ENCODE measurements around the gene CMTR2. TPM values are rescaled to one million over a fixed set of nuclear protein-coding genes. Genes with fewer than 3 reads are reported as not detected.

CMTR2 gene
- total and polyA plus RNA-seq, 2 of the 4 experiments (the other 2 are of a cell fraction) = 10.6 to 21.9 TPM

DNA sequence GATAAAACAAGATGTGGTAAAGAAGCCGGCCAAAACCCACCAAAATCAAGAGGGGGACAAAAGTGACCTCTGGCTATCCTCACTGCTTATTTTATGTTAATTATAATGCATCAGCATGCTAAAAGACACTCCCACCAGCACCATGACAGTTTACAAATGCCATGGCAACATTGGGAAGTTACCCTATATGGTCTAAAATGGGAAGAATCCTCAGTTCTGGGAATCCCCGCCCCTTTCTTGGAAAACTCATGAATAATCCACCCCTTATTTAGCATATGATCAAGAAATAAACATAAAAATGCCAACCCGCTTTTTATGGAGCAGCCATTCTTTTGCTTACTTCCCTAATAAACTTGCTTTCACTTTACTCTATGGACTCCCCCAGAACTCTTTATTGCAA, 25.6 kb downstream of the CMTR2 start:
- H2AFZ ChIP-seq (replicated peaks; ENCODE audit: low read length, poor library complexity) = no peak overlapping the region
- no peaks in the 10 kb centered on the region for H3K9me3 ChIP-seq (ENCODE audit: control insufficient read depth, insufficient read depth, low read length)
- H4K20me1 ChIP-seq (ENCODE audit: insufficient read depth, low read length) = no peaks in the 10 kb centered on the region
- no peak overlapping the region for H3K18ac ChIP-seq (ENCODE audit: low read depth, low read length)
- H3K27ac ChIP-seq (ENCODE audit: insufficient read depth, low read length) = no peak overlapping the region
- no peaks in the 10 kb centered on the region for H3K36me3 ChIP-seq (ENCODE audit: control insufficient read depth, insufficient read depth, low read length)
- no peak overlapping the region for H3K14ac ChIP-seq (replicated peaks; ENCODE audit: low read depth, low read length)
- H2BK120ac ChIP-seq (ENCODE audit: low read depth, low read length) = no peak overlapping the region
- H3K4ac ChIP-seq (ENCODE audit: low read depth, low read length) = no peak overlapping the region
- H3K23ac ChIP-seq (ENCODE audit: low read depth, low read length) = no peak overlapping the region
- H3K9ac ChIP-seq (ENCODE audit: low read depth, low read length) = no peak overlapping the region
- no peak overlapping the region for H3K56ac ChIP-seq (ENCODE audit: extremely low read depth, insufficient read depth, low read length)
- DNase-seq = no peak
- no CpG with 5 or more reads among the region's 3 CpGs for WGBS, 2 experiments (ENCODE audit: extremely low coverage in 2 of 2, insufficient read length in 1 of 2)
- ATAC-seq (ENCODE audit: low read depth) = no peak
- dilution Hi-C loops (cut with HindIII; ENCODE audit: low sequenced_read_pairs, unreplicated experiment) = no loop called here
- intact Hi-C loops (cut with micrococcal nuclease) = no loop called here
- H3K27me3 ChIP-seq (ENCODE audit: control insufficient read depth, insufficient read depth, low read length) = no peaks in the 10 kb centered on the region
- in situ Hi-C loops (cut with MboI; ENCODE audit: low sequenced_read_pairs) = no loop called here
- no peak overlapping the region for H2BK5ac ChIP-seq (ENCODE audit: low read depth, low read length, poor library complexity, severe bottlenecking)
- no peak overlapping the region for H3K4me3 ChIP-seq (ENCODE audit: insufficient read depth, low read depth, low read length)
- no peak overlapping the region for H4K5ac ChIP-seq (ENCODE audit: low read depth, low read length)
- TF ChIP-seq RCOR1 (IDR thresholded peaks at IDR 0.05; ENCODE audit: insufficient replicate concordance, low read length) (no peak), BHLHE40 (IDR thresholded peaks at IDR 0.05; ENCODE audit: low read depth, low read length) (no peak), NFE2L2 (IDR thresholded peaks at IDR 0.05; ENCODE audit: low read depth, low read length) (no peak), MAFK (IDR thresholded peaks at IDR 0.05; ENCODE audit: low read depth, low read length) (no peak), MAZ (IDR thresholded peaks at IDR 0.05; ENCODE audit: borderline replicate concordance, low read depth, low read length) (no peak), POLR2A (IDR thresholded peaks at IDR 0.05; ENCODE audit: low read depth, low read length) (no peak), CEBPB (IDR thresholded peaks at IDR 0.05; ENCODE audit: low read depth, low read length) (no peak), MXI1 (IDR thresholded peaks at IDR 0.05; ENCODE audit: borderline replicate concordance, low read depth, low read length) (no peak), ELK1 (IDR thresholded peaks at IDR 0.05; ENCODE audit: borderline replicate concordance, low read depth, low read length) (no peak), RAD21 (IDR thresholded peaks at IDR 0.05; ENCODE audit: low read length) (no peak), RFX5 (IDR thresholded peaks at IDR 0.05; ENCODE audit: low read depth, low read length) (no peak), SMC3 (IDR thresholded peaks at IDR 0.05; ENCODE audit: low read depth, low read length) (no peak), FOS (IDR thresholded peaks at IDR 0.05; ENCODE audit: low read depth, low read length) (no peak), CTCF (conservative IDR thresholded peaks at IDR 0.05; ENCODE audit: low read depth, low read length) (no peak), CHD1 (IDR thresholded peaks at IDR 0.05; ENCODE audit: low read depth, low read length) (no peak)
- TF ChIP-seq, protein P1, sequence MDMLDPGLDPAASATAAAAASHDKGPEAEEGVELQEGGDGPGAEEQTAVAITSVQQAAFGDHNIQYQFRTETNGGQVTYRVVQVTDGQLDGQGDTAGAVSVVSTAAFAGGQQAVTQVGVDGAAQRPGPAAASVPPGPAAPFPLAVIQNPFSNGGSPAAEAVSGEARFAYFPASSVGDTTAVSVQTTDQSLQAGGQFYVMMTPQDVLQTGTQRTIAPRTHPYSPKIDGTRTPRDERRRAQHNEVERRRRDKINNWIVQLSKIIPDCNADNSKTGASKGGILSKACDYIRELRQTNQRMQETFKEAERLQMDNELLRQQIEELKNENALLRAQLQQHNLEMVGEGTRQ (IDR thresholded peaks at IDR 0.05; ENCODE audit: low read depth, low read length) = no peak
- BruUV-seq (replicated peaks) = no TSS peak
- H2AK5ac ChIP-seq (ENCODE audit: low read depth, low read length) = no peak overlapping the region
- no peak overlapping the region for H2BK15ac ChIP-seq (ENCODE audit: low read depth, low read length)
- ChIA-PET CTCF (no interaction called here), POLR2A (ENCODE audit: unreplicated experiment) (no interaction called here)
- no peak overlapping the region for H4K8ac ChIP-seq (ENCODE audit: low read depth in 2 of 2, low read length in 2 of 2)
- H3K9me1 ChIP-seq (ENCODE audit: insufficient read depth, low read length) = no peaks in the 10 kb centered on the region
- no peaks in the 10 kb centered on the region for H3K79me1 ChIP-seq (ENCODE audit: low read depth in 1 of 2, low read length in 2 of 2)
- H4K91ac ChIP-seq (ENCODE audit: insufficient read depth, low read depth, low read length) = no peak overlapping the region
- H2AK9ac ChIP-seq (replicated peaks; ENCODE audit: low read depth, low read length, poor library complexity) = no peak overlapping the region
- H3K4me2 ChIP-seq (ENCODE audit: low read depth, low read length) = no peak overlapping the region
- H3K4me1 ChIP-seq (ENCODE audit: control insufficient read depth, insufficient read depth, low read length) = no peaks in the 10 kb centered on the region
- H2BK20ac ChIP-seq (ENCODE audit: low read depth, low read length) = no peak overlapping the region
